ENCODE measurements around the gene ZNF385A.

DNA sequence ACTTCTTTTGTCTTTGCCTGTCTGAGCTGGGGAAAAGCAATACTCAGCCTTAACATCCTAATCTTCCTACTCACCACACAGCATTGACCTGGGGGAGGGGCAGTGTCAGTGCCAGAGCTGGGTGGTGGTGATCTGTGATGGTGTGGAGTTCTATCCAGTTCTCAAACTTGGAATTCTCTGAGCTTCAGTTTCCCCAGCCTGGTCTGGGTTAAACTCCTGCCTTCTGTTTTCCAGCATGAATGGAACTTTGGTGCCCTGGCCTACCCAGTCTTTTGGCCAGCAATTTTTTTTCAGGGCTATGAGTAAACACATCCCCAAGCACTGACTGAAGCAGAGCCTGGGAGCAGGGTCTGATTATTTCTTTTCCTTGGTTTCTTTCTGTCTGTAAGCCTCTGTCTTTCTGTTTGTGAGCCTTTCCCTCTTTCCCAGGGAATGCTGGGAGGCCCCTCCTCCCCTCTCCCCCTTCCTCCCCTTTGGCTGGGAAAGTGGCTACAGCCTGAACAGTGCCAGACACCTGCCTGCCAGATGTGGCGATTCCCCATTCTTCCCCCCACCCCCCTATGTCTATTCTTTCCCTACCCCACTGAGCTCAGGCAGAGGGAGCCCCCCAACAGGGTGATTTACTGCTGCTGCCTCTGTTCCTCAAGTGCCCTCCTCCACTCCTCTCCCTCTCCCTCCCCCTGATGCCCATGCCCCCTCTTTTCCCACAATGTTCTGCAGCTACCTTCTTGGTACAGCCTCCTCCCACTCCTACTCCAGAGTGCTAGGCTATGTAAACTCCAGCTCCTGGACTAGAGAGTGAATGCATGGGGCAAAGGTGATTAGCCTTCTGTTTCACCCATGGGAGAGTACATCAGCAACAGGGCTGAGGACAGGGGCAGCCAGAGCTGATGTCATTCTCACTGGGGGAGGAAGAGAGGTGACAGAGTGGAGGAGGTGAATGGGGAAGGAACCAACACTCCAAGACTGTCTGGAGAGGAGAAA, 31.4 kb downstream of the ZNF385A start:
- TF ChIP-seq, protein P1, sequence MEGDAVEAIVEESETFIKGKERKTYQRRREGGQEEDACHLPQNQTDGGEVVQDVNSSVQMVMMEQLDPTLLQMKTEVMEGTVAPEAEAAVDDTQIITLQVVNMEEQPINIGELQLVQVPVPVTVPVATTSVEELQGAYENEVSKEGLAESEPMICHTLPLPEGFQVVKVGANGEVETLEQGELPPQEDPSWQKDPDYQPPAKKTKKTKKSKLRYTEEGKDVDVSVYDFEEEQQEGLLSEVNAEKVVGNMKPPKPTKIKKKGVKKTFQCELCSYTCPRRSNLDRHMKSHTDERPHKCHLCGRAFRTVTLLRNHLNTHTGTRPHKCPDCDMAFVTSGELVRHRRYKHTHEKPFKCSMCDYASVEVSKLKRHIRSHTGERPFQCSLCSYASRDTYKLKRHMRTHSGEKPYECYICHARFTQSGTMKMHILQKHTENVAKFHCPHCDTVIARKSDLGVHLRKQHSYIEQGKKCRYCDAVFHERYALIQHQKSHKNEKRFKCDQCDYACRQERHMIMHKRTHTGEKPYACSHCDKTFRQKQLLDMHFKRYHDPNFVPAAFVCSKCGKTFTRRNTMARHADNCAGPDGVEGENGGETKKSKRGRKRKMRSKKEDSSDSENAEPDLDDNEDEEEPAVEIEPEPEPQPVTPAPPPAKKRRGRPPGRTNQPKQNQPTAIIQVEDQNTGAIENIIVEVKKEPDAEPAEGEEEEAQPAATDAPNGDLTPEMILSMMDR (conservative IDR thresholded peaks at IDR 0.05; ENCODE audit: low read depth, low read length) = no peak
- TF ChIP-seq EZH2 (IDR thresholded peaks at IDR 0.05; ENCODE audit: borderline replicate concordance, low read depth, low read length, poor library complexity, severe bottlenecking) = no peak

Data from A673 (cell line).